H1 (cell line): ENCODE data around the gene NXPH4. TPM values are rescaled to one million over a fixed set of nuclear protein-coding genes. Genes with fewer than 3 reads are reported as not detected.

Experiments used
- CEBPB ChIP-seq: IDR thresholded peaks from 2 replicates; pipeline ENCODE4 v1.6.1; 2012; ENCODE audit warnings: low read depth, low read length
- CHD1 ChIP-seq: IDR thresholded peaks from 2 replicates; pipeline ENCODE4 v1.6.1; 2012; ENCODE audit warnings: low read depth, low read length, improper control_type of control experiment
- EGR1 ChIP-seq: IDR thresholded peaks from 2 replicates; pipeline ENCODE4 v1.6.1; 2011; ENCODE audit warnings: low read depth, low read length, borderline replicate concordance
- FOSL1 ChIP-seq: IDR thresholded peaks from 2 replicates; pipeline ENCODE4 v1.6.1; 2011; ENCODE audit warnings: mild to moderate bottlenecking, low read depth, low read length, moderate library complexity; ENCODE audit not compliant: insufficient read depth
- MAFK ChIP-seq: IDR thresholded peaks from 2 replicates; pipeline ENCODE4 v1.6.1; 2012; ENCODE audit warnings: low read depth, mild to moderate bottlenecking, improper control_type of control experiment, low read length
- NRF1 ChIP-seq: IDR thresholded peaks from 2 replicates; pipeline ENCODE4 v1.6.1; 2011; ENCODE audit warnings: mild to moderate bottlenecking, low read depth, low read length, improper control_type of control experiment
- SP1 ChIP-seq: IDR thresholded peaks from 2 replicates; pipeline ENCODE4 v1.6.1; 2011; ENCODE audit warnings: low read depth, low read length
- USF2 ChIP-seq: IDR thresholded peaks from 2 replicates; pipeline ENCODE4 v1.6.1; 2011; ENCODE audit warnings: low read length, improper control_type of control experiment
- polyA plus RNA-seq, 7 experiments: library from polyadenylated mRNA; depleted of rRNA in 3 of 7; stranded (reverse) in 5 of 7; unstranded in 2 of 7; fragments of >200 nt in 5 of 7; fragments of 200-250 nt in 2 of 7; gene quantifications; 1 replicate in 5 of 7; 2 replicates in 1 of 7; 4 replicates in 1 of 7; pipeline versions ENCODE4 v1.2.1 to v1.2.3, GENCODE V29; 2011 to 2013; ENCODE audit warnings: missing spikeins in 2 of 7, mixed read lengths in 2 of 7
- total RNA-seq: library from RNA; stranded (reverse); fragmentation: NEBNext Ultra II Directional; extraction: Animal tissue kit (Norgen Biotek cat#: 25700); gene quantifications from 2 replicates; pipeline ENCODE4 v1.2.1, GENCODE V29; 2021
- TF ChIP-seq, protein P1 (sequence below): fragments of 300-600 bp; sonication (generic); IDR thresholded peaks from 2 replicates; pipeline ENCODE4 v1.7.1; 2012; ENCODE audit warnings: low read length, moderate library complexity, mild to moderate bottlenecking, inconsistent platforms; ENCODE audit not compliant: insufficient replicate concordance

Gene NXPH4
- total and polyA plus RNA-seq, 2 of the 8 experiments (the other 6 are each of a cell fraction or from before 2014, with no cell fraction given) = 0.92 to 1.7 TPM

DNA sequence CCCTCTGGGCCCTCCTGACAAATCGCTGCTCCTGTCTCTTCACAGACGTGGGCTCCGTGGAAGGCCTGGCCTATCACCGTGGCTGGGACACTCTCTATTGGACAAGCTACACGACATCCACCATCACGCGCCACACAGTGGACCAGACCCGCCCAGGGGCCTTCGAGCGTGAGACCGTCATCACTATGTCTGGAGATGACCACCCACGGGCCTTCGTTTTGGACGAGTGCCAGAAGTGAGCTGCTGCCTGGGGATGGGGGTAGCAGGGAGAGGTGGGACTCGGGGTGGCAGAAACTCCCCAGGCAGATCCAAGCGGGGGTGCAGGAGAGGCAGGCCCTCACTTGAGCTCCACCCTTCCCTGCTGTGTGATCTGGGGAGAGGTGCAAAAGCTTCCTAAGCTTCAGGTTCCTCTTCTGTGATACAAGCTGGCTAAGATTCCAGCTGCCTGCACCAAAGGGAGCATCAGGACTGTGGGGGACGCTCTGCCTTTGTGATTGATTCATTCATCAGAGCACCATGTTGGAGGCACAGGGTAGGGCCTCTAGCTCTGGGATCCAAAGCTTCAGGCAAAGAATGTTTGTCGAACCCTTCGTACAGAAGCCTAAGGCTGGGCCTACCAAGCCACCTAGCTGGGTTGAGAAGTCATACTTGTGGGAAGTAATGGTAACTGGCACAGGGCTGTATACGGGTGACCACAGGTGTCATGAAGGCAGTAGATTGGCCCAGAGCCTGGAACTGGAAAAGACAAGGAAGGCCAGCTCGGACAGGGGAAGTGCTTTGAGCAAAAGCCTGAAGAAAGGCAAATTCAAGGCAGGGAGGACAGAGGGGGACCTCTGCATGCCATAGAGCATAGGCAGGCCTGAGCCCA lies 29.1 kb upstream of the NXPH4 start (continued):
- TF ChIP-seq CEBPB (no peak), EGR1 (no peak), NRF1 (no peak), USF2 (no peak), FOSL1 (no peak), CHD1 (no peak), MAFK (no peak), SP1 (no peak)
- TF ChIP-seq, protein P1, sequence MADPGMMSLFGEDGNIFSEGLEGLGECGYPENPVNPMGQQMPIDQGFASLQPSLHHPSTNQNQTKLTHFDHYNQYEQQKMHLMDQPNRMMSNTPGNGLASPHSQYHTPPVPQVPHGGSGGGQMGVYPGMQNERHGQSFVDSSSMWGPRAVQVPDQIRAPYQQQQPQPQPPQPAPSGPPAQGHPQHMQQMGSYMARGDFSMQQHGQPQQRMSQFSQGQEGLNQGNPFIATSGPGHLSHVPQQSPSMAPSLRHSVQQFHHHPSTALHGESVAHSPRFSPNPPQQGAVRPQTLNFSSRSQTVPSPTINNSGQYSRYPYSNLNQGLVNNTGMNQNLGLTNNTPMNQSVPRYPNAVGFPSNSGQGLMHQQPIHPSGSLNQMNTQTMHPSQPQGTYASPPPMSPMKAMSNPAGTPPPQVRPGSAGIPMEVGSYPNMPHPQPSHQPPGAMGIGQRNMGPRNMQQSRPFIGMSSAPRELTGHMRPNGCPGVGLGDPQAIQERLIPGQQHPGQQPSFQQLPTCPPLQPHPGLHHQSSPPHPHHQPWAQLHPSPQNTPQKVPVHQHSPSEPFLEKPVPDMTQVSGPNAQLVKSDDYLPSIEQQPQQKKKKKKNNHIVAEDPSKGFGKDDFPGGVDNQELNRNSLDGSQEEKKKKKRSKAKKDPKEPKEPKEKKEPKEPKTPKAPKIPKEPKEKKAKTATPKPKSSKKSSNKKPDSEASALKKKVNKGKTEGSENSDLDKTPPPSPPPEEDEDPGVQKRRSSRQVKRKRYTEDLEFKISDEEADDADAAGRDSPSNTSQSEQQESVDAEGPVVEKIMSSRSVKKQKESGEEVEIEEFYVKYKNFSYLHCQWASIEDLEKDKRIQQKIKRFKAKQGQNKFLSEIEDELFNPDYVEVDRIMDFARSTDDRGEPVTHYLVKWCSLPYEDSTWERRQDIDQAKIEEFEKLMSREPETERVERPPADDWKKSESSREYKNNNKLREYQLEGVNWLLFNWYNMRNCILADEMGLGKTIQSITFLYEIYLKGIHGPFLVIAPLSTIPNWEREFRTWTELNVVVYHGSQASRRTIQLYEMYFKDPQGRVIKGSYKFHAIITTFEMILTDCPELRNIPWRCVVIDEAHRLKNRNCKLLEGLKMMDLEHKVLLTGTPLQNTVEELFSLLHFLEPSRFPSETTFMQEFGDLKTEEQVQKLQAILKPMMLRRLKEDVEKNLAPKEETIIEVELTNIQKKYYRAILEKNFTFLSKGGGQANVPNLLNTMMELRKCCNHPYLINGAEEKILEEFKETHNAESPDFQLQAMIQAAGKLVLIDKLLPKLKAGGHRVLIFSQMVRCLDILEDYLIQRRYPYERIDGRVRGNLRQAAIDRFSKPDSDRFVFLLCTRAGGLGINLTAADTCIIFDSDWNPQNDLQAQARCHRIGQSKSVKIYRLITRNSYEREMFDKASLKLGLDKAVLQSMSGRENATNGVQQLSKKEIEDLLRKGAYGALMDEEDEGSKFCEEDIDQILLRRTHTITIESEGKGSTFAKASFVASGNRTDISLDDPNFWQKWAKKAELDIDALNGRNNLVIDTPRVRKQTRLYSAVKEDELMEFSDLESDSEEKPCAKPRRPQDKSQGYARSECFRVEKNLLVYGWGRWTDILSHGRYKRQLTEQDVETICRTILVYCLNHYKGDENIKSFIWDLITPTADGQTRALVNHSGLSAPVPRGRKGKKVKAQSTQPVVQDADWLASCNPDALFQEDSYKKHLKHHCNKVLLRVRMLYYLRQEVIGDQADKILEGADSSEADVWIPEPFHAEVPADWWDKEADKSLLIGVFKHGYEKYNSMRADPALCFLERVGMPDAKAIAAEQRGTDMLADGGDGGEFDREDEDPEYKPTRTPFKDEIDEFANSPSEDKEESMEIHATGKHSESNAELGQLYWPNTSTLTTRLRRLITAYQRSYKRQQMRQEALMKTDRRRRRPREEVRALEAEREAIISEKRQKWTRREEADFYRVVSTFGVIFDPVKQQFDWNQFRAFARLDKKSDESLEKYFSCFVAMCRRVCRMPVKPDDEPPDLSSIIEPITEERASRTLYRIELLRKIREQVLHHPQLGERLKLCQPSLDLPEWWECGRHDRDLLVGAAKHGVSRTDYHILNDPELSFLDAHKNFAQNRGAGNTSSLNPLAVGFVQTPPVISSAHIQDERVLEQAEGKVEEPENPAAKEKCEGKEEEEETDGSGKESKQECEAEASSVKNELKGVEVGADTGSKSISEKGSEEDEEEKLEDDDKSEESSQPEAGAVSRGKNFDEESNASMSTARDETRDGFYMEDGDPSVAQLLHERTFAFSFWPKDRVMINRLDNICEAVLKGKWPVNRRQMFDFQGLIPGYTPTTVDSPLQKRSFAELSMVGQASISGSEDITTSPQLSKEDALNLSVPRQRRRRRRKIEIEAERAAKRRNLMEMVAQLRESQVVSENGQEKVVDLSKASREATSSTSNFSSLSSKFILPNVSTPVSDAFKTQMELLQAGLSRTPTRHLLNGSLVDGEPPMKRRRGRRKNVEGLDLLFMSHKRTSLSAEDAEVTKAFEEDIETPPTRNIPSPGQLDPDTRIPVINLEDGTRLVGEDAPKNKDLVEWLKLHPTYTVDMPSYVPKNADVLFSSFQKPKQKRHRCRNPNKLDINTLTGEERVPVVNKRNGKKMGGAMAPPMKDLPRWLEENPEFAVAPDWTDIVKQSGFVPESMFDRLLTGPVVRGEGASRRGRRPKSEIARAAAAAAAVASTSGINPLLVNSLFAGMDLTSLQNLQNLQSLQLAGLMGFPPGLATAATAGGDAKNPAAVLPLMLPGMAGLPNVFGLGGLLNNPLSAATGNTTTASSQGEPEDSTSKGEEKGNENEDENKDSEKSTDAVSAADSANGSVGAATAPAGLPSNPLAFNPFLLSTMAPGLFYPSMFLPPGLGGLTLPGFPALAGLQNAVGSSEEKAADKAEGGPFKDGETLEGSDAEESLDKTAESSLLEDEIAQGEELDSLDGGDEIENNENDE = no peak
